Inflammatory macrophage treated with lipopolysaccharide for 1 hour (primary cell): ENCODE measurements around the gene NKD2.

Experiments used
- DNase-seq, 2 donors: peaks; one replicate each; pipeline ENCODE4 v3.0.0-alpha.2; 2020 to 2022

NKD2 gene

GRCh38 chr5:1032011-1032410 is 23.4 kb downstream of the NKD2 start:
- no peak for DNase-seq

DNA sequence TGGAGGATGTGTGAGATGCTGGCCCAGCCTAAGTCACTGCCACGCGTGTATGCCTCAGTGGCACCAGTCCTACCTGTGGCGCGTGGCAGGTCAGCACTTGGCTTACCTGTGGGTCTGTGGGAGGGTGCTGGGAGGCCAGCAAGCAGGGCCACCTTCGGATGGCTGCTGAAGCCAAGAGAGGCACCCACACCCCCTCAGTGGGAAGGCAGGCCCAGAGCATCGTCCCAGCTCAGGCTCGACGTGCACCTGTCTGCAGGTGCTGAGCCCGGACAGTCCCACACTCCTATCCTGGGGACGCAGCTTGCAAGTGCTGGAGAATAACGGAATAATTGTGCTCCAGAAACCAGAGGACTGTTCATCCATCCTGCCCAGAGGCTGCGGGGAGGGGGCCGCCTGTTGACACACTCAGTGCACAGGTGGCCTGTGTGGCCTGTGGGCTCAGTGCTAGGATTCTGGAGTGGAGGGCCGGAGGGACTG is 24.0 kb downstream of the NKD2 start:
- DNase-seq, result no peak

DNA sequence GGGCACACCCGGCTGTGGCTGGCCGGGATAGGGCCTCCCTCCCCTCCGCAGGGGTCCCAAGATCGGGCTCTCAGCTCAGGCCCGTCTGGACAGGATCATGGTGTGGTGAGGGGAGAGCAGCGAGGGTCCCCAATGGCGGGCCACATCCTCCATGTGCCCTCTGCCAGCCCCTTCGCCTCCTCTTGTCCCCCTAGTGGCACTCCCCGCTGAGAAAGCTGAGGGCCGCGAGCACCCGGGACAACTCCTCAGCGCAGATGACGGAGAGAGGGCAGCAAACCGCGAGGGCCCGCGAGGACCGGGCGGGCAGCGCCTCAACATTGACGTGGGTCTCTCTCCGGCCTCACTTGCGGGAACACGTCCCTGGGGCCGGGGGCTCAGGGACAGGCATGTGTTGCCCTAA is 24.6 kb downstream of the NKD2 start:
- DNase-seq, result no peak

DNA sequence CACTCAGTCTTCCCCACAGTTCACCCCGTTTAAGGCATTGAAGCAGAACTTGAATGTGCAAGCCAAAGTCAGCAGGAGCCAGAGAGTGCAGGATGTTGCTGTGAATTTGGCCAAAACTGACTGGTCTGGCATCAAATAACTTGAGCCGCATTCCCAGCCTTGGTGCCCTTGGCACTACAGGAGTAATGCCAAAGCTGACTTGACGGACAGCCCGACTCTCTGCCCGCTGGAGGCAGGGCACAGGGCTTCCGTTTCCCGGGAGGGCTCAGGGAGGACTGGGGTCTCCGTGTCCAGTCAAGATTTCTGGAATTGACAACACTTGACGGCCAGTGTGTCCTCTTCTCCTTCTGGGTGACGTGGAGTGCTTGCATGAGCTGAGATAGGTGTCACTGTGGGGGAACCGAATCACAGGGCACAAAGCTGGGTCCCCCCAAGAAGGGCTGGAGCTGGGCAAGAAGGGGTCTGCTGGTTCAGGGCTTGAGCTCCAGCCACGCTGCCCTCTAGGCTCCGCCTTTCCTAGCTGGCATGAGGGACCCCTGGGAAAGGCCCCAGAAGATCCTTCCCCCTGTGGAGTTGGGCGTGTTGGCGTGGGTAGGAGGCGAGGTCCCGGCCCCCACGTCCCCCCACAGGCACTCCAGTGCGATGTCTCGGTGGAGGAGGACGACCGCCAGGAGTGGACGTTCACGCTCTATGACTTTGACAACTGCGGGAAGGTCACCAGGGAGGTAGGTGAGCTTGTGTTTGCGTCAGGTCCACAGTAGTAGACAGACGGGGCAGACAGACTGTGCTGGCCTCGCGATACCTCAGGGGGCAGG is 25.2 kb downstream of the NKD2 start:
- DNase-seq, result no peak

DNA sequence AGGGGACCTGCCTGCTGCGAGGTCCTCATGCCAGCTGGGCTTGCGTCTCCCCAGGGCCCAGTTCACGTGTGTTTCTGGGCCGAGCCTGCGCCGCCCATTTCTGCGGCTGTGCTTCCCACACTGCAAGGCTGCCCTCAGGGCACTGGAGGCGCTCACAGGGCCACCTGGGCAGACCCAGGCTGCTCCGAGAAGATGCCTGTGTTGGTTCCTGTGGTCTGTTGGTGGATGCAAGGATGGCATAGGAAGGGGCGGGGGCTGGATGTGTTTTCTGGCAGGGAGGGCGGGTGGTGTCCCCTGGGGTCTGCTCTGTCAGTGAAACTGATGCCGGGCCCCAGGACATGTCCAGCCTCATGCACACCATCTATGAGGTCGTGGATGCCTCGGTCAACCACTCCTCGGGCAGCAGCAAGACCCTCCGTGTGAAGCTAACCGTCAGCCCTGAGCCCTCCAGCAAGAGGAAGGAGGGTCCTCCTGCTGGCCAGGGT is 25.9 kb downstream of the NKD2 start:
- DNase-seq, result no peak

DNA sequence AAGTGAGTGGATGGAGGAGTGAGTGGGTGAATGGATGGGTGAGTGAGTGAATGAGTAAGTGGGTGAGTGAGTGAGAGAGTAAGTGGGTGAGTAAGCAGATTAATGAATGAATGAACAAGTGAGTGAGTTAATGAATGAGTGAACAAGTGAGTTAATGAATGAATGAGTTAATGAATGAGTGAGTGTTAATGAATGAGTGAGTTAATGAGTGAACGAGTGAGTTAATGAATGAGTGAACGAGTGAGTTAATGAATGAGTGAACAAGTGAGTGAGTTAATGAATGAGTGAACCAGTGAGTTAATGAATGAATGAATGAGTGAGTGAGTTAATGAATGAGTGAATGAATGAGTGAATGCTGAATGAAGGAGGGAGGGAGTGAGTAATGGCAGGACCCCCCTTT is 26.4 kb downstream of the NKD2 start:
- no peak for DNase-seq

GRCh38 chr5:1035421-1036405 is 27.1 kb downstream of the NKD2 start:
- no peak for DNase-seq

- DNase-seq, result no peak
Measured at GRCh38 chr5:1036504-1037122, 28.0 kb downstream of the NKD2 start.

DNA sequence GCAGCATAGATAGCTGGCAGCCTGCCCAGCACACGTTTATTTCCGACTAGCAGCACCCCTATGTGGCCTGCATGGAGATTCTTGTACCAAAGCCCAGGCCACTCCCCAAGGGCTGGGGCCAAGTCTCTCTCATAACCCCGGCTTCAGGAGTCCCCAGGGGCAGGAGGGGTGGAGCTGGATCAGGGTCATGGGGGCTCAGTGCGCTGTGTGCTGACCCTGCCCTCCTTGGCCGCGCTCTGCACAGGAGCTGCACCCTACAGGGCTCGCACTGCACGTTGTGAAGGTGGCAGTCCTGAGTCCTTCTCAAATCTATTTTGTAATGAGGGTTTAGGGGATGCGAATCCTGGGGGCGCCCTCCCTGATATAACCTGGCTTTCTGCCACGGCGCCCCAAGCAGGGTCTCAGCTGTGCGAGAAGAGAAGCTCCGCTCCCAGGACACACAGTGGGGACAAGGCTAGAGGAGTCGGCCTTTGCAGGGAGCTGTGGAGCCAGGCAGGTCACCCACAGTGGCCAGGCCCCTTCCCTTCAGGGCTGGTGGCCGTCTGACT is 28.6 kb downstream of the NKD2 start:
- no peak for DNase-seq

DNA sequence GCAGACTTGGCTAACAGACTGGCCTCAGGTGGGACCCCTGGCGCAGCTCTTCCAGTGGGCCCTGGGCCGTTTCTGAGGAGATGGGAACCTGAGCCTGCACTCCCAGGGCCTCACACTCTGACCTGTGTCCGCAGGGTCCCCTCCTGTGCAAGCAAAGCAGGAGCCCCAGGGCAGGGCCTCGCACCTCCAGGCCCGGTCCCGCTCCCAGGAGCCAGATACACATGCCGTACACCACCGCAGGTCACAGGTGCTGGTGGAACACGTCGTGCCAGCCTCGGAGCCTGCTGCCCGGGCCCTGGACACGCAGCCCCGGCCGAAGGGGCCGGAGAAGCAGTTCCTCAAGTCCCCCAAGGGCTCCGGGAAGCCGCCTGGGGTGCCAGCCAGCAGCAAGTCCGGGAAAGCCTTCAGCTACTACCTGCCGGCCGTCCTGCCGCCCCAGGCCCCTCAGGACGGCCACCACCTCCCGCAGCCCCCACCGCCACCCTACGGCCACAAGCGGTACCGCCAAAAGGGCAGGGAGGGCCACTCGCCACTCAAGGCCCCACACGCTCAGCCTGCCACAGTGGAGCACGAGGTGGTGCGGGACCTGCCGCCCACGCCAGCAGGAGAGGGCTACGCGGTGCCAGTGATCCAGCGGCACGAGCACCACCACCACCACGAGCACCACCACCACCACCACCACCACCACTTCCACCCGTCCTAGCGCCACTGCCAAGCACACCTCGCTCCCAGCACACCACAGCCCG is 29.2 kb downstream of the NKD2 start:
- no peak for DNase-seq

DNA sequence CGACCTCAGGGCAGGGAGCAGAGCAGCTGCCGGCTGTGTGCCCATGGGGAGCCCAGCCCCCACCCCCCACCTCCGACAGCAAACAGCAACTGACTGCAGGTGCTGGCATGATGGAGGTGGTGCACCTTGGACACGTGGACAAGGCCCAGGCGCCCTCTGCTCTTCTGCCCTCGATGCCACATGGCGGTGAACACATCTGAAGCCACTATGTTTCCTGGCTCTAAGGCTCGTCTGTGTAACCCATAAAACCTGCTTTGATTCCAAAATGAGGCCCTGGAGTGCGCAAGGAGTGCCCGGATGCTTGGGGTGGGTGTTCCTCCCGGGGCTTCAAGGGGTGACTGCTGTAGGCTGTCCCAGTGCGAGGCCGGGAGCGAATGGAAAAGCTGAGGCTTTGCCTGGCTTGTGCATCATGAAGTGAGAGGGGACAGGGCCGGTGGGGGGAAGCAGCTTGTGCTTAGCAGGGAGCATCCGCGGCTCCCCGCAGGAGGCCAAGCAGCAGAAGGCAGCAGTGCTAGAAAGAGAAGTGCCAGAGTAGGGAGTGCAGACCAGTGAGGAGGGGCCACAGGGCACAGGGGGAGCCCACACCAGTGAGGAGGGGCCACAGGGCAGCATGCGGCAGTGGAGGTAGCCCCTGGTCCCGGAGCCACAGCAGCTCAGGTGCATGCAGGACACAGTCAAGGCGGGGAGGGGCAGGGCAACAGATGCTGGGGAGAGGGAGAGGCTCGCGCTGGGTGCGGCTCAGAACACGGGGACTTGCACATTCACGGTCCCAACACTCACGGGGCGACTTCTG is 30.0 kb downstream of the NKD2 start:
- no peak for DNase-seq

- DNase-seq, result no peak
Measured at GRCh38 chr5:1039210-1039548, 30.6 kb downstream of the NKD2 start.

DNA sequence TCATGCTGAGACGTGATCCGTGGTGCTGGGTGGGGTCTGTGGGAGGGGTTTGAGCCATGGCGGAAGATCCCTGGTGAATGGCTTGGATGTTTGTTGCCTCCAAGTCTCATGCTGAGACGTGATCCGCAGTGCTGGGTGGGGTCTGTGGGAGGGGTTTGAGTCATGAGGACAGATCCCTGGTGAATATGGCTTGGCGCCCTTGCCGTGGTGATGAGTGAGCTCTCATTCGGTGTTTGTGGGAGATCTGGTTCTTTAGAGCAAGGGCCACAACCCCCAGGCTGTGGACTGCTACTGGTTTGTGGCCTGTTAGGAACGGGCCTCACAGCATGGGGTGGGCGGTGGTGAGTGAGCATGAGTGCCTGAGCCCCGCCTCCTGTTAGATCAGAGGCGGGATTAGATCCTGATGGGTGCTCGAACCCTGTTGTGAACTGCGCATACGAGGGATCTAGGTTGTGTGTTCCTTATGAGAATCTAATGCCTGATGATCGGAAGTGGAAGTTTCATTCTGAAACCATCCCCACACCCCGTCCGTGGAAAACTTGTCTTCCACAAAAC is 31.2 kb downstream of the NKD2 start:
- no peak for DNase-seq

DNA sequence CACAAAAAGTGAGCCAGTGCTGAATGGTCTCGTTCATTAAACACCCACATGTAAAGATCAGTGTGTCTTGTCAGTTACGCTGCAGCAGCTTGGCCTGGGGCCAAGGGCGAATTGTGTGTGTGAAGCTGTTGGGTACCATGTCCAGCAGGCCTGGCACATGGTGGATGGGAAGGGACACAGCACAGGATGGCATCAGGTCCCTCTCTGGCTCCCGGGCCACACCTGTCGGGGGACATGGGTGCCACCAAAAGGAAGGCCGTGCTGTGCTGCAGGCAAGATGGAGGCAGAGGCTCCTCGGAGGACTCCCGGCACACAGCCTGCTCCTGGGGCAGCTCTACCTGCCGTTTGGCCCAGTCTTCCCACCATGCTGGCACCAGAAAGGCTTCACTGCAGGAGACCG is 32.0 kb downstream of the NKD2 start:
- DNase-seq, result no peak

GRCh38 chr5:1041225-1042143 is 32.9 kb downstream of the NKD2 start:
- no peak for DNase-seq

GRCh38 chr5:1042626-1043025 is 34.0 kb downstream of the NKD2 start:
- no peak for DNase-seq

- DNase-seq, result no peak
Measured at GRCh38 chr5:1043327-1043726, 34.7 kb downstream of the NKD2 start.

- no peak for DNase-seq
Measured at GRCh38 chr5:1044117-1044516, 35.5 kb downstream of the NKD2 start.

DNA sequence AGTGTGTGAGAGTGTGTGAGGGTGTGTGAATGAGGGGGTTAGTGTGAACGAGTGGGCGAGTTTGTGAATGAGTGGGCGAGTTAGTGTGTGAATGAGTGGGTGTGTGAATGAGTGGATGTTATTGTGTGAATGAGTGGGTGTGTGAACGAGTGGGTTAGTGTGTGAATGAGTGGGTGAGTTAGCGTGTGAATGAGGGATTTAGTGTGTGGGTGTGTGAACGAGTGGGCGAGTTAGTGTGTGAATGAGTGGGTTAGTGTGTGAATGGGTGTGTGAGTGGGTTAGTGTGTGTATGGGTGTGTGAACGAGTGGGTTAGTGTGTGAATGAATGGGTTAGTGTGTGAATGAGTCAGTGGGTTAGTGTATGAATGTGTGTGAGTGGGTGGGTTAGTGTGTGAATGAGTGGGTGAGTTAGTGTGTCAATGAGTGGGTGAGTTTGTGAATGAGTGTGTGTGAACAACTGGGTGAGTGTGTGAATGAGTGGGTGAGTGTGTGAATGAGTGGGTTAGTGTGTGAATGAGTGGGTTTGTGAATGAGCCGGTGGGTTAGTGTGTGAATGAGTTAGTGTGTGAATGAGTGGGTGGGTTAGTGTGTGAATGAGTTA is 37.5 kb downstream of the NKD2 start:
- no peak for DNase-seq
